ENCODE data around the gene MTHFSD. TPM values are rescaled to one million over a fixed set of nuclear protein-coding genes. Genes with fewer than 3 reads are reported as not detected.

Gene MTHFSD
- total RNA-seq, 2 donors from 2014 or later = 16.9 to 35.6 TPM

DNA sequence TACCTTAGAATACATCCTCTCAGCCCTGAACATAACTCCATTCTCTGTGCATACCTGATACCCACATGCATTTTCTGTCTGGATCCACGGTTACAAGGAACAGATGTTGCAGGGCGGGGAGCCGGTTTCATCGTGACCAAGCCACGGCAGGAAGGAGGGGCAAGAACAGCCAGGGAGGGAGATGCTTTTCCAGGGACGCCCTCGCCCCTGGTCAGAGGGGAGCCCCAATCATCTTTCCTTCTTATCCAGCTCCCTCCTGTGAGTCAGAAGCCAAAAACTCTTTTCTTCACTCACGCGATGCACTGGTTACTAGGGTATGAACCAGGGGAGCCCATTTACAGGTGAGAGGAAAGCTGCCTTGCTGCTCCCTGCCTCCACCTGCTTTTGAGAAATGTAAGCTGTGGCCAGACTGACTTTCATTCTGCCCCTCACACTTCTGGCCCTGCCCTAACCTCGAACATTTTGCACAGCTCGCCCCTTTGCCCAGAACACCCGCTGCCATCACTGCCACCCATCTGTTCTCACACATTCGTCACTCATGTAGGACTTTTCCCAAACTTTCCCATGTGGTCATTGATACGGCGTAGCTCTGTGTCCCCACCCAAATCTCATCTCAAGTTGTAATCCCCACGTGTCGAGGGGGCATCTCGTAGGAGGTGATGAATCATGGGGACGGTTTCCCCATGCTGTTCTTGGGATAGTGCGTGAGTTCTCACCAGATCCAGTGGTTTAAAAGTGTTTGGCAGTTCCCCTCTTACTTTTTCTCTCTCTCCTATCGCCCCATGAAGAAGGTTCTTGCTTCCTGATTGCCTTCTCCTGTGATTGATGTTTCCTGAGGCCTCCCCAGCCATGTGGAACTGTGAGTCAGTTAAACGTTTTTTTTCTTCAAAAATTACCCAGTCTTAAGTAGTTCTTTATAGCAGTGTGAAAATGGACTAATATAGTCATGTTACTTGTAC, 43.9 kb upstream of the MTHFSD start:
- intact Hi-C loops (cut with DNase I) = no loop called here
- H3K9me3 ChIP-seq = no peaks in the 10 kb centered on the region
- no peaks in the 10 kb centered on the region for H3K4me1 ChIP-seq
- ATAC-seq (no peak), DNase-seq (no peak)
- no peak overlapping the region for H3K27ac ChIP-seq
- H3K36me3 ChIP-seq (replicated peaks in 1 of 2; ENCODE audit: insufficient read depth in 1 of 2, low read depth in 2 of 2) = no peaks in the 10 kb centered on the region
- WGBS, 2 donors = 47 to 54% methylated on average over 21 to 22 of the region's 22 CpGs
- H3K4me3 ChIP-seq = no peak overlapping the region
- H3K27me3 ChIP-seq = no peaks in the 10 kb centered on the region
- no peak for TF ChIP-seq CTCF (IDR thresholded peaks at IDR 0.05)

DNA sequence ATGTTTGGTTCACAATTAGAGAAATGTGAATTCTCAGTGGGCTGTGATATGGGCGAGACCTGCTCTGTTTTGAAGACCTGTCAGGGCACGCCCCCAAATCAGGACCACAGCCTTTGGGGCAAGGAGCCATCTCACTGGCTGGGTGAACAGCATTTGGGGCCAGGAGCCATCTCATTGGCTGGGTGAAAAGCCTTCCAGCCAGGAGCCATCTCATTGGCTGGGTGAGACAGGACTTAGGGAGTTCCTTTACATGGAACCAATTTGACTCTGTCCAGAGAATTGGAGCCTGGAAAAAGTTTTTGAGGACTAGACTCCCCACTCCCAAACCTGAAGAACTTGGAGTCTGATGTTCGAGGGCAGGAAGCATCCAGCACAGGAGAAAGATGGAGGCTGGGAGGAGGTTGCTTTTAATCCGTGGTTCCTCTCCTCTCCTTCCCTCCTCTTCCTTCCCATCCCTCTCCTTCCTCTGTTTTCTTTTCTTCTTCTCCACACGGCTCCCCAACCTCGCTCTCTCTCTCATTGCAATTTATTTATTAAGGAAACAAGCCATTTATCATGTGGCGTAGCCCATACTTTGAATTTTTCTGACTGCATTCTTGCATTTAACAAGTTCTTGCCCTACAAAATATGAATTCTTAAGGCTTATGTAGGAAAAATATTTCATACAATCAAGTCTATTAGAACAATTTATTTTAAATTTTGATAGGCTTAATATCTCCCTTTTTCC, 43.0 kb upstream of the MTHFSD start:
- Histone ChIP-seq H3K36me3 (replicated peaks in 1 of 2; ENCODE audit: insufficient read depth in 1 of 2, low read depth in 2 of 2) (no peaks in the 10 kb centered on the region), H3K9me3 (no peaks in the 10 kb centered on the region), H3K27ac (no peak overlapping the region), H3K4me3 (no peak overlapping the region), H3K4me1 (no peaks in the 10 kb centered on the region), H3K27me3 (peaks cover 0 to 5% of the 10 kb centered on the region in 2 donors)
- no peak for DNase-seq
- intact Hi-C loops (cut with DNase I) = no loop called here
- ATAC-seq = no peak
- WGBS, 2 donors = 45 to 48% methylated on average over 7 of the region's 7 CpGs
- TF ChIP-seq CTCF (IDR thresholded peaks at IDR 0.05) (no peak), POLR2A (IDR thresholded peaks at IDR 0.05) (no peak)

DNA sequence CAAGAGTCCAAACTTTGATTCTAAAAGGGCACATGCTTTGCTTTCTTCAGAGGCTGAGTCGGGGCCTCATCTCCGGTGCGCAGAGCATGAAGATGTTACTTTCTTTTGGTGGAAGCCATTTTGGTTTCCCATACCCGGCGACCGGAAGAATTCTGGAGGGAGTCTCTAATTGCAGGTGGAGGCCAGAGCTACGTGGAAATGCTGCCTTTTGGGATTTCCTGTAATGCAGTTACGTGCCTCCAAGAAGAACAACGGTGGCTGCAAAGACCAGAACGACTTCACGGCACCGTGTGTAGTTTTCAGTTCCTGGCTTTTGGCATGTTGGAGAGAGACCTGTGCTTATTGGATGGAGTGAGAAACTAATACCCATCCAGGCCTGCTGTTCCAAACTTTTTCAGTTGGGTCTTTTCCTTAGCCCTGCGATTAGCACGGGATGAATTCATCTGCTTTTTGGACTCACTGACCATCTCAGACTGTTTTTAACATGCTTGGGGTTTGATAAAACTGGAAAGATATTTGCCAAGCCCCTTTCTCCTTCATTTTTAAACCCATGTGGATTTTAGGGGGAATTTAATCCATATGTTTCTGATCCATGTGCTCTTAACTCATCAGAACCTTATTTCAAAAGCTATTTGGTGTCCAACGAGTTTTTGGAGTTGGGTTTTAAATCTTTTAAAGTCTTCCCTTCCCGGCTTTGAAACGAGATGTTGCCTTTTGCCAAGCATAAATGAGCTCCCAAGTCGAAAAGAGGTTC, 42.3 kb upstream of the MTHFSD start:
- intact Hi-C loops (cut with DNase I) = no loop called here
- H3K4me1 ChIP-seq = no peaks in the 10 kb centered on the region
- H3K27me3 ChIP-seq = peaks cover 0 to 5% of the 10 kb centered on the region in 2 donors
- no peak for ATAC-seq
- H3K9me3 ChIP-seq = no peaks in the 10 kb centered on the region
- H3K4me3 ChIP-seq = no peak overlapping the region
- no peak for TF ChIP-seq CTCF (IDR thresholded peaks at IDR 0.05)
- no peak for TF ChIP-seq POLR2A (IDR thresholded peaks at IDR 0.05)
- 66 to 70% methylated on average over 18 of the region's 18 CpGs for WGBS, 2 donors
- no peaks in the 10 kb centered on the region for H3K36me3 ChIP-seq (replicated peaks in 1 of 2; ENCODE audit: insufficient read depth in 1 of 2, low read depth in 2 of 2)
- H3K27ac ChIP-seq = no peak overlapping the region
- DNase-seq = no peak

DNA sequence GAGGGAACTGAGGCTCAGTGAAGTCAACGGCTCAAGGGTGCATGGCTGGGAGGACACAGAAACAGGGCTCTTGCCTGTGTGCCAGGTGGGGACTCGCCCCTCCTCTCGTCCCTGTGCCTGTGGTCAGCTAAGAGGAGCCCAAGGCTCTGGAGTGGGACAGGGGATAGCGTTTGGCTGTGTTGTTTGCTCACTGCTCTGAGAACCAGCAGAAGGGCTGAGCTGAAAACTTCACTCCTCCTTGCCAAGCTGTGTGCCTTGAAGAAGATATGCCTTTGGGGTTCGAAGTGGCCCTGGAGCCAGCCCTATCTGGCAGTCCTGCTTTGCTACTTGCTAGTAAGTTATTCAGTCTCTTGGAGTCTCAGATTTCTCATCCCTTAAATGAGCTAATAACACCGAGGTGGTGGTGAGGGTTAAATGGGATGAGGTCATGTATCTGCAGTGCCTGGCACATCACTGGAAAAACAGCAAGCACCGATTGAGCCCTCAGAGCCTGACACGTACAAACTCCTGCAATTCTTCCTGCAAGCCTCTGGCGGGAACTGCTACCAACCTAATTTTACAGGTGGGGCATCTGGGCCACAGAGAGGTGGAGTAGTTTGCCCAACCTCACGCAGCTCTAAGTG, 41.1 kb upstream of the MTHFSD start:
- Histone ChIP-seq H3K9me3 (no peaks in the 10 kb centered on the region), H3K27me3 (peaks cover 0 to 5% of the 10 kb centered on the region in 2 donors), H3K4me3 (no peak overlapping the region), H3K36me3 (replicated peaks in 1 of 2; ENCODE audit: insufficient read depth in 1 of 2, low read depth in 2 of 2) (no peaks in the 10 kb centered on the region), H3K27ac (no peak overlapping the region), H3K4me1 (no peaks in the 10 kb centered on the region)
- DNase-seq (no peak), ATAC-seq (no peak)
- TF ChIP-seq POLR2A (IDR thresholded peaks at IDR 0.05) (no peak), CTCF (IDR thresholded peaks at IDR 0.05) (no peak)
- 35 to 39% methylated on average over 10 of the region's 10 CpGs for WGBS, 2 donors
- intact Hi-C loops (cut with DNase I) = no loop called here
